GM12865 (cell line): ENCODE measurements around the gene SLC7A10.

ENCODE experiments used
- DNase-seq: peaks from one replicate; pipeline ENCODE4 v3.0.0; 2010; ENCODE audit warnings: low read depth
- H3K4me3 ChIP-seq: 2 replicates; pipeline ENCODE4 v1.5.1; 2011; ENCODE audit warnings: mild to moderate bottlenecking, low read depth, low read length, control low read depth
- TF ChIP-seq, protein P1 (sequence below): IDR thresholded peaks from 2 replicates; pipeline ENCODE4 v1.5.1; 2011; ENCODE audit warnings: low read length, control low read depth, low read depth, inconsistent platforms; ENCODE audit not compliant: insufficient read depth; ENCODE audit errors: missing control alignments

Gene SLC7A10

DNA sequence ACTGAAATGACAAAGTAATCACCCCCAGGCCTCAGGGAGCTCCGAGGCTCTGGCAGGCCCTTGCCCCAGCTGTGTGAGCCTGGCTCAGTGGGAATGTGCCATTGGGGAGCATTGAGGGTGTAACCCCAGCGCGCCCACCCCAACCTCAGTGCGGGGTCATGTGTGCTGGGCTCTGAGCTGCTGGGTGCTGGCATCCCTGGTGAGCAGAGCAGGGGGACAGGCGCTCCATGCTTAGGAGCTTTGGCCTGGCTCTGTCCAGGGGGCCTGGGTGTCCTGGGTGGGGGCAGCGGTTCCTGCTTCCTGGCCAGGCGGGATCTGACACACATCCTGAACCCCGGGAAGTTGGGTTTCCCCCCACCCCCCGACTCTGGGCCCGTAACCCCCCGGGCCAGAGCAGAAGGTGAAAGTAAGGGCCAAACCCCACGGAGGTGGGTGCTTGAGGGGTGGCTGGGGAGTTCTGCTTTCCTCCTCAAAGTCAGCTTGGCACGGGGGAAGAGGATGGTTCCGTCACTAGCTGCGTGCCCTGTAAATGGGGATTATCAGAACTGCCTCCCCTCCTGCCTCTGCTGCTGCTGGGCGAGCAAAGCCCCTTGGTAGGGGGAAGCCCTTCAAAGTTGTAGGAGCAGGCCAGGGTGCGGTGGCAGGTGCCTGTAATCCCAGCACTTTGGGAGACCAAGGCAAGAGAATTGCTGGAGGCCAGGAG lies 29.9 kb downstream of the SLC7A10 start:
- DNase-seq, result no peak
- H3K4me3 ChIP-seq, result no peak overlapping the region
- TF ChIP-seq, protein P1, sequence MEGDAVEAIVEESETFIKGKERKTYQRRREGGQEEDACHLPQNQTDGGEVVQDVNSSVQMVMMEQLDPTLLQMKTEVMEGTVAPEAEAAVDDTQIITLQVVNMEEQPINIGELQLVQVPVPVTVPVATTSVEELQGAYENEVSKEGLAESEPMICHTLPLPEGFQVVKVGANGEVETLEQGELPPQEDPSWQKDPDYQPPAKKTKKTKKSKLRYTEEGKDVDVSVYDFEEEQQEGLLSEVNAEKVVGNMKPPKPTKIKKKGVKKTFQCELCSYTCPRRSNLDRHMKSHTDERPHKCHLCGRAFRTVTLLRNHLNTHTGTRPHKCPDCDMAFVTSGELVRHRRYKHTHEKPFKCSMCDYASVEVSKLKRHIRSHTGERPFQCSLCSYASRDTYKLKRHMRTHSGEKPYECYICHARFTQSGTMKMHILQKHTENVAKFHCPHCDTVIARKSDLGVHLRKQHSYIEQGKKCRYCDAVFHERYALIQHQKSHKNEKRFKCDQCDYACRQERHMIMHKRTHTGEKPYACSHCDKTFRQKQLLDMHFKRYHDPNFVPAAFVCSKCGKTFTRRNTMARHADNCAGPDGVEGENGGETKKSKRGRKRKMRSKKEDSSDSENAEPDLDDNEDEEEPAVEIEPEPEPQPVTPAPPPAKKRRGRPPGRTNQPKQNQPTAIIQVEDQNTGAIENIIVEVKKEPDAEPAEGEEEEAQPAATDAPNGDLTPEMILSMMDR, result no peak

GRCh38 chr19:33194886-33195644 lies 30.6 kb downstream of the SLC7A10 start:
- no peak overlapping the region for H3K4me3 ChIP-seq
- no peak for DNase-seq
- TF ChIP-seq, protein P1, result no peak

- no peak for DNase-seq
- TF ChIP-seq, protein P1, result no peak
- no peak overlapping the region for H3K4me3 ChIP-seq
Observed at GRCh38 chr19:33194532-33194885, 31.1 kb downstream of the SLC7A10 start.

DNA sequence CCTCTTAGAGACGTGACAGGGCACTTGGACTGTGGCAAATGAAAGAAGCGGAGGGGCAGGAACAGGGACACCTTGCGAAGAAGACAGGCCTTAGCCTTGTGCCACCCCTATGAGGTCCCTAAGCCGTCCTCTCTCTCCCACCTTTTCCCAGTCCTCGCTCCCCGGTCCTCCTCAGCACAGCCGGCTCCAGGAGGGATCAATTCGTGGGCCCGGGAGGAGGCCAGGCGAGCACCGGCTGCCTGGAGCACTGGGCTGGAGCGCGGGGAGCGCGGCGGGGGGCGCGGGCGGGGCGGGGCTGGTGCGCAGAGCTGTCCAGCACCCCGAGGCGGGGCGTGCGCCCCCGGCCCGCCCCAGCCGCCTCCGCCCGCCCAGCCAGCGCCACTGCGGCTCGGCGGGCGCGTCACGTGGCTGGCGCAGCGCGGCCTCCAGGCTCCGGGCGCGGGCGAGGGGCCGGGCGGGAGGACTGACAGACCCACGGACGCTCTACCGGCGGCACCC lies 31.7 kb downstream of the SLC7A10 start, which contains the start of gene LRP3:
Gene LRP3, plus strand, starts transcription at position 466 of the 498 bp plus-strand sequence. CDS start 456 bp downstream, outside the sequence.
- TF ChIP-seq, protein P1, result no peak
- no peak for DNase-seq
- no peak within 1 kb of the TSS for H3K4me3 ChIP-seq

- TF ChIP-seq, protein P1, result no peak
- no peak for DNase-seq
- no peak overlapping the region for H3K4me3 ChIP-seq
Observed at GRCh38 chr19:33193269-33193864, 32.3 kb downstream of the SLC7A10 start.

DNA sequence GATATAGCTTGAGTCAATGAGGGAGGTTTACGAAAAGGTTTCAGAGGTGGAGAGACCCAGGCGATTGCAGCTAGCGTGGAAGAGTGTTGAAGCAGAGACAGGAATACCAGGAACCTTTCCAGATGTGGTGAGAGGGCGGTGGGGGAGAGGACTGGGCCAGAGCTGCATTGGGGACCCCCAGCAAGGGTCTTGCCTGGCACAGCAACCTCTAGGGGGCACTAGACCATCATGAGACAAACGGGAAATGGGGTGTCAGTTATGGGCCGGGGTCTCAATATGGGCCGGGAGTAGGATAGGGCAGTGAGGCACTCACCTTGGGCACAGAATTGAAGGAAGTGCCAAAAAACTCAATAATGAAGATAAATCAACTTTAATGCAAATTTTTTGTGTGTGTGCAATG lies 33.6 kb downstream of the SLC7A10 start:
- no peak overlapping the region for H3K4me3 ChIP-seq
- TF ChIP-seq, protein P1, result peak; percentile 22
- DNase-seq, result no peak
